H9 (cell line): Measurements from ENCODE around the gene FGF11. TPM values are rescaled to one million over a fixed set of nuclear protein-coding genes. Genes with fewer than 3 reads are reported as not detected.

Experiments
- DNase-seq: peaks from one replicate; pipeline ENCODE4 v3.0.0-alpha.2; 2017
- H2AFZ ChIP-seq: one replicate; pipeline ENCODE4 v1.6.1; 2013; ENCODE audit warnings: mild to moderate bottlenecking, low read length, control low read depth, moderate library complexity
- H2AK5ac ChIP-seq: 2 replicates; pipeline ENCODE4 v1.6.1; 2013; ENCODE audit warnings: low read length, control low read depth, mixed read lengths; ENCODE audit not compliant: insufficient read length
- H2BK120ac ChIP-seq: one replicate; pipeline ENCODE4 v1.6.1; 2013; ENCODE audit warnings: low read depth, mild to moderate bottlenecking, low read length, control low read depth, inconsistent platforms; ENCODE audit not compliant: poor library complexity, severe bottlenecking
- H2BK12ac ChIP-seq: 2 replicates; pipeline ENCODE4 v1.6.1; 2013; ENCODE audit warnings: low read length, control low read depth, mixed read lengths, low read depth; ENCODE audit not compliant: insufficient read length
- H2BK15ac ChIP-seq: 2 replicates; pipeline ENCODE4 v1.6.1; 2013; ENCODE audit warnings: low read depth, low read length, control low read depth
- H2BK20ac ChIP-seq: one replicate; pipeline ENCODE4 v1.6.1; 2013; ENCODE audit warnings: low read depth, mild to moderate bottlenecking, low read length, control low read depth, inconsistent platforms; ENCODE audit not compliant: poor library complexity, severe bottlenecking
- H2BK5ac ChIP-seq: 2 replicates; pipeline ENCODE4 v1.6.1; 2013; ENCODE audit warnings: low read length, control low read depth, mixed read lengths; ENCODE audit not compliant: insufficient read length
- H3K14ac ChIP-seq: 2 replicates; pipeline ENCODE4 v1.6.1; 2013; ENCODE audit warnings: low read length, control low read depth; ENCODE audit not compliant: insufficient read depth
- H3K18ac ChIP-seq: 2 replicates; pipeline ENCODE4 v1.6.1; 2013; ENCODE audit warnings: low read depth, mild to moderate bottlenecking, mixed read lengths, low read length, control low read depth; ENCODE audit not compliant: insufficient read length
- H3K23ac ChIP-seq: 2 replicates; pipeline ENCODE4 v1.6.1; 2013; ENCODE audit warnings: low read length, control low read depth, mixed read lengths, low read depth; ENCODE audit not compliant: insufficient read length
- H3K23me2 ChIP-seq: 2 replicates; pipeline ENCODE4 v1.6.1; 2013; ENCODE audit warnings: low read depth, mild to moderate bottlenecking, mixed read lengths, low read length, control low read depth; ENCODE audit not compliant: insufficient read length, poor library complexity, severe bottlenecking
- H3K27ac ChIP-seq: 2 replicates; pipeline ENCODE4 v1.5.1; 2013; ENCODE audit warnings: low read length, control low read depth, mixed read lengths, low read depth; ENCODE audit not compliant: insufficient read length
- H3K27me3 ChIP-seq: 2 replicates; pipeline ENCODE4 v1.6.1; 2013; ENCODE audit warnings: low read length, control low read depth, inconsistent platforms; ENCODE audit not compliant: insufficient read depth
- H3K4ac ChIP-seq: 2 replicates; pipeline ENCODE4 v1.6.1; 2013; ENCODE audit warnings: low read depth, mild to moderate bottlenecking, control low read depth, inconsistent platforms, low read length, moderate library complexity
- H3K4me1 ChIP-seq: 2 replicates; pipeline ENCODE4 v1.6.1; 2013; ENCODE audit warnings: low read length, control low read depth, inconsistent platforms; ENCODE audit not compliant: insufficient read depth
- H3K4me2 ChIP-seq: 2 replicates; pipeline ENCODE4 v1.6.1; 2013; ENCODE audit warnings: low read length, control low read depth, mixed read lengths; ENCODE audit not compliant: insufficient read length, insufficient read depth
- H3K56ac ChIP-seq: 2 replicates; pipeline ENCODE4 v1.6.1; 2013; ENCODE audit warnings: low read depth, mild to moderate bottlenecking, mixed read lengths, low read length, control low read depth; ENCODE audit not compliant: insufficient read length
- H3K79me1 ChIP-seq: 2 replicates; pipeline ENCODE4 v1.6.1; 2013; ENCODE audit warnings: low read depth, mild to moderate bottlenecking, moderate library complexity, low read length, control low read depth, inconsistent platforms; ENCODE audit not compliant: insufficient read depth, poor library complexity, severe bottlenecking
- H3K79me2 ChIP-seq: 2 replicates; pipeline ENCODE4 v1.6.1; 2013; ENCODE audit warnings: low read length, control low read depth, inconsistent platforms; ENCODE audit not compliant: insufficient read depth
- H3K9ac ChIP-seq: 2 replicates; pipeline ENCODE4 v1.6.1; 2013; ENCODE audit warnings: low read length, control low read depth, mixed read lengths; ENCODE audit not compliant: insufficient read length; ENCODE audit errors: extremely low read depth
- H3K9me3 ChIP-seq: one replicate; pipeline ENCODE4 v1.6.1; 2013; ENCODE audit warnings: low read depth, low read length, inconsistent platforms; ENCODE audit not compliant: control insufficient read depth
- H3T11ph ChIP-seq: one replicate; pipeline ENCODE4 v1.6.1; 2013; ENCODE audit warnings: mild to moderate bottlenecking, low read length, control low read depth, inconsistent platforms
- H4K20me1 ChIP-seq: one replicate; pipeline ENCODE4 v1.6.1; 2013; ENCODE audit not compliant: control insufficient read depth, insufficient read length, insufficient read depth
- H4K5ac ChIP-seq: 2 replicates; pipeline ENCODE4 v1.6.1; 2013; ENCODE audit warnings: low read depth, mild to moderate bottlenecking, mixed read lengths, low read length, control low read depth; ENCODE audit not compliant: insufficient read length
- H4K8ac ChIP-seq: replicated peaks from 2 replicates; pipeline ENCODE4 v1.6.1; 2013; ENCODE audit warnings: low read length, control low read depth, mixed read lengths, low read depth; ENCODE audit not compliant: insufficient read length
- H4K91ac ChIP-seq: 2 replicates; pipeline ENCODE4 v1.6.1; 2013; ENCODE audit warnings: low read depth, mild to moderate bottlenecking, moderate library complexity, mixed read lengths, low read length, control low read depth; ENCODE audit not compliant: insufficient read length
- H3K27ac Mint-ChIP-seq, 3 experiments: 2 replicates in 2 of 3; 3 replicates in 1 of 3; pipeline ENCODE4 v1.8.0; 2020 to 2021; ENCODE audit warnings: mixed read lengths in 3 of 3, mild to moderate bottlenecking in 1 of 3, moderate library complexity in 1 of 3
- H3K27me3 Mint-ChIP-seq: 2 replicates; pipeline ENCODE4 v1.8.0; 2021; ENCODE audit warnings: low read depth, mild to moderate bottlenecking, moderate library complexity, mixed read lengths
- H3K36me3 Mint-ChIP-seq, 3 experiments: 2 replicates in 2 of 3; 3 replicates in 1 of 3; pipeline ENCODE4 v1.8.0; 2020 to 2021; ENCODE audit warnings: low read depth in 3 of 3, mixed read lengths in 3 of 3; ENCODE audit not compliant: insufficient read depth in 1 of 3
- H3K4me1 Mint-ChIP-seq, 2 experiments: 2 replicates each; pipeline ENCODE4 v1.8.0; 2020; ENCODE audit warnings: mixed read lengths in 2 of 2
- H3K4me3 Mint-ChIP-seq, 2 experiments: 2 replicates in 1 of 2; 3 replicates in 1 of 2; pipeline ENCODE4 v1.8.0; 2020 to 2021; ENCODE audit warnings: mild to moderate bottlenecking in 2 of 2, mixed read lengths in 2 of 2, moderate library complexity in 1 of 2
- H3K9me3 Mint-ChIP-seq, 2 experiments: 2 replicates in 1 of 2; 3 replicates in 1 of 2; pipeline ENCODE4 v1.8.0; 2020; ENCODE audit warnings: mild to moderate bottlenecking in 2 of 2, mixed read lengths in 2 of 2, moderate library complexity in 1 of 2
- CTCF ChIP-seq: fragments of 200-600 bp; sonication (generic); conservative IDR thresholded peaks from 3 replicates; pipeline ENCODE4 v1.8.0; 2021; ENCODE audit warnings: antibody characterized with exemption, mild to moderate bottlenecking
- WGBS: extraction: QIAGEN DNeasy Blood & Tissue Kit; methylation state at CpG from one replicate; pipeline ENCODE4 v1.1.7; 2013; ENCODE audit warnings: missing lambda C conversion rate, low lambda C conversion rate, mixed read lengths; ENCODE audit not compliant: insufficient read length; ENCODE audit errors: extremely low coverage; 5-methylcytosine and 5-hydroxymethylcytosine counted together
- total RNA-seq: library from RNA; stranded (reverse); gene quantifications from 2 replicates; pipeline ENCODE4 v1.2.1, GENCODE V29; 2021

Gene FGF11
- total RNA-seq, 1 experiment from 2014 or later, result 15.2 TPM

- no peak within 1 kb of the TSS for H4K5ac ChIP-seq
- no peak within 1 kb of the TSS for H2BK20ac ChIP-seq
- H2BK15ac ChIP-seq, result no peak within 1 kb of the TSS
- peaks cover 28% of the 10 kb centered on the region for H3K79me2 ChIP-seq
- H3K18ac ChIP-seq, result peak within 1 kb of the TSS; percentile 99
- Mint-ChIP-seq H3K4me1 (peaks cover 50 to 66% of the 10 kb centered on the region in 2 experiments), H3K27ac (peak within 1 kb of the TSS; percentile 99 to 100 (median 99)), H3K27me3 (no peaks in the 10 kb centered on the region), H3K36me3 (peaks cover 13 to 26% (median 19%) of the 10 kb centered on the region in 3 experiments; a peak in 6 of 7 replicates), H3K4me3 (peak within 1 kb of the TSS; percentile 91 to 96), H3K9me3 (no peaks in the 10 kb centered on the region)
- H3K4me2 ChIP-seq, result peak within 1 kb of the TSS; percentile 81
- H4K91ac ChIP-seq, result no peak within 1 kb of the TSS
- TF ChIP-seq CTCF, result 0 out of 3 replicates have a peak, but pooled peaks have one; percentile 9
- no peak within 1 kb of the TSS for H4K8ac ChIP-seq
- peak within 1 kb of the TSS; percentile 90 for H3K27ac ChIP-seq
- no peaks in the 10 kb centered on the region for H3K9me3 ChIP-seq
- no peaks in the 10 kb centered on the region for H3K27me3 ChIP-seq
- peak within 1 kb of the TSS; percentile 87 for H3K56ac ChIP-seq
- H3K79me1 ChIP-seq, result peaks cover 6% of the 10 kb centered on the region
- H2AFZ ChIP-seq, result peak within 1 kb of the TSS; percentile 99
- peaks cover 17% of the 10 kb centered on the region for H3K23me2 ChIP-seq
- H3T11ph ChIP-seq, result peak within 1 kb of the TSS; percentile 93
- no peak within 1 kb of the TSS for H3K23ac ChIP-seq
- H2AK5ac ChIP-seq, result no peak within 1 kb of the TSS
- H3K9ac ChIP-seq, result peak within 1 kb of the TSS; percentile 98
- peak within 1 kb of the TSS; percentile 100 for H2BK120ac ChIP-seq
- peak within 1 kb of the TSS; percentile 91 for H2BK5ac ChIP-seq
- H3K4me1 ChIP-seq, result no peaks in the 10 kb centered on the region; the same call in 1 of the 2 replicates
- peak; percentile 98 for DNase-seq
- H3K14ac ChIP-seq, result peak within 1 kb of the TSS; percentile 99; the same call in 1 of the 2 replicates
- no peak within 1 kb of the TSS; the same call in 1 of the 2 replicates for H3K4ac ChIP-seq
- peak within 1 kb of the TSS; percentile 97 for H2BK12ac ChIP-seq
- H4K20me1 ChIP-seq, result no peaks in the 10 kb centered on the region
- WGBS, result no CpG with 5 or more reads among the region's 64 CpGs
Observed at GRCh38 chr17:7484067-7484918, 45.0 kb downstream of the FGF11 start, which contains the start of gene POLR2A. Gene POLR2A, plus strand, starts transcription at chr17:7484366.
